HG02870 (cell line): ENCODE results near the gene IRF7.

Experiments used
- ATAC-seq: cut with Tn5 transposase; IDR thresholded peaks from one replicate; pipeline ENCODE4 v1.9.1; 2021; ENCODE audit warnings: mild to moderate bottlenecking, moderate library complexity; ENCODE audit not compliant: unreplicated experiment

IRF7 gene

DNA sequence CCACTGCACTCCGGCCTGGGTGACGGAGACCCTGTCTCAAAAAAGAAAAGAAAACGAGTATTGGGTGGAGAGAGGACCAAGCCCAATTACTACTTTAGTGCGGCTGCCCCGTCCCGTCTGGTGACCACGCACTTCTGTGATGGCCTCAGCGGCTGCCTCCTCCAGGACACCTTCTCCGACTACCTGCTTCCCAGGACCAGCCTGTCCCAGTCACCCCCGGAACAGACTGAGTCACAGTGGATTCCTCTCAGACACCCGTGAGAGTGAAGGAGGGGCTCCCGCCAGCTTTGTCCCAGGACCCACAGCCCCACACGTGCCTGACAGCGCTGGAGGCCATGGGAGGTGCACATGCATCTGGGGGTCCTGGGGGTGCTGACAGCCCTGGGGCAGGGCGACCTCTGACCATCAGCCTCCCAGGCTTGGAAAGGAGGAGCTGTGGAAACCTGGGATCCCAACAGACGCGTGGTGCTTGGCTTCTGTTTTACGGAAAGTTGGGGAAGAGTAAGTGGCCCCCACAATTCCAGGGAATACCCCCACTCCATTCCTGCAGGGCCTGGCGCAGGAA is 26.1 kb upstream of the IRF7 start:
- ATAC-seq: no peak

DNA sequence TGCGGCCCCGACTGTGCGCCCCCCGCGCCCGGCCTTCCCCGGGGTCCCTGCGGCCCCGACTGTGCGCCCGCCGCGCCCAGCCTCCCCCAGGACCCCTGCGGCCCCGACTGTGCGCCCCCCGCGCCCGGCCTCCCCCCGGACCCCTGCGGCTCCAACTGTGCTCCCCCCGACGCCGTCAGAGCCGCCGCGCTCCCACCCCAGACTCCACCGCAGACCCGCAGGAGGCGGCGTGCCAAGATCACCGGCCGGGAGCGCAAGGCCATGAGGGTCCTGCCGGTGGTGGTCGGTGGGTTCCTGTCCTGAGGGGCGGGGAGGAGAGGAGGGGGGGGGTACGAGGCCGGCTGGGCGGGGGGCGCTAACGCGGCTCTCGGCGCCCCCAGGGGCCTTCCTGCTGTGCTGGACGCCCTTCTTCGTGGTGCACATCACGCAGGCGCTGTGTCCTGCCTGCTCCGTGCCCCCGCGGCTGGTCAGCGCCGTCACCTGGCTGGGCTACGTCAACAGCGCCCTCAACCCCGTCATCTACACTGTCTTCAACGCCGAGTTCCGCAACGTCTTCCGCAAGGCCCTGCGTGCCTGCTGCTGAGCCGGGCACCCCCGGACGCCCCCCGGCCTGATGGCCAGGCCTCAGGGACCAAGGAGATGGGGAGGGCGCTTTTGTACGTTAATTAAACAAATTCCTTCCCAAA is 24.4 kb upstream of the IRF7 start:
- no peak for ATAC-seq

GRCh38 chr11:639332-639955 is 23.7 kb upstream of the IRF7 start:
- ATAC-seq: no peak

- ATAC-seq: no peak
Measured at GRCh38 chr11:638631-639331, 23.0 kb upstream of the IRF7 start.

DNA sequence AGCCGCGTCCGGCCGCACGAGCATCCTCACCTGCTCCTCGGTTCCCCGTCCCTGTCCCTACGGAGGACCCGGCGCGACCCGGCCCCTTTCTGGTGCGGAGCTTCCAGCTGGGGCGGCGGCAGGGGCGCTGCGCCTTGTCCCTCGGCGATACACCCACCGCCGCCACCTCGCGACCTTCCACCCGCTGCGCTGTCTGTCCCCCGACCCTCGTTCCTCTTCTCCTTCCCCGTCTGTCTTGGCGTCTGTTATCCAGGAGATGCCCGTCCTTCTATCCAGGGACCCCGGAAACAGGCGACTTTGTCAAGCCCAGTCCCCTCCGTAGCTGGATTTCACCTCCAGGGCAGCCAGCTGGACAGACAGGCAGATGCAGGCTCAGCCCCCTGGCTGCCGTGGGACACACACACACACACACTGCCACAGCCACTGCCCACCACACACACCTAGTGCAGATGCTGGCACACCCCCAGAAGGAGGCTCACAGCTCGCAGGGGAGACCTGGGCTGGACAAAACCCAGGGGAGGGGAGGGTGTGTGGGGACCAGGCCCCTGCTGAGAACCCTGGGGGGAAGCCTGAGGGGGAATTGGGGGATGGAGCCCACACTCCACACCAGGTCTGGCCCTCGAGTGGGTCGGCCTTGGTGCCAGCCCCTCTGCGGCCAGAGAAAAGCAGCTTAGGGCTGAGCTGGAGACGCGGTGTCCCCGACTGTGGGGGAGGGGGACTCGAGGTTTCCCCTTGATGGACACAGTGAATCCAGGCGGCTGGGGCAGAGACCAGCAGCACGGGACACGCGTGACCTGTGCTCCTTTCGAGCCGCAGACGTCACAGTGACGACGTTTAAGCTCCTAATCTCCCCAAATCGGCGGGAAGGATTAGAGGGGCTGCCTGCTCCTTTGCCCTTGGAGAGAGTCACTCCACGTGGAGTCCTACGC is 22.1 kb upstream of the IRF7 start:
- no peak for ATAC-seq

- no peak for ATAC-seq
Measured at GRCh38 chr11:637333-637592, 21.5 kb upstream of the IRF7 start.

DNA sequence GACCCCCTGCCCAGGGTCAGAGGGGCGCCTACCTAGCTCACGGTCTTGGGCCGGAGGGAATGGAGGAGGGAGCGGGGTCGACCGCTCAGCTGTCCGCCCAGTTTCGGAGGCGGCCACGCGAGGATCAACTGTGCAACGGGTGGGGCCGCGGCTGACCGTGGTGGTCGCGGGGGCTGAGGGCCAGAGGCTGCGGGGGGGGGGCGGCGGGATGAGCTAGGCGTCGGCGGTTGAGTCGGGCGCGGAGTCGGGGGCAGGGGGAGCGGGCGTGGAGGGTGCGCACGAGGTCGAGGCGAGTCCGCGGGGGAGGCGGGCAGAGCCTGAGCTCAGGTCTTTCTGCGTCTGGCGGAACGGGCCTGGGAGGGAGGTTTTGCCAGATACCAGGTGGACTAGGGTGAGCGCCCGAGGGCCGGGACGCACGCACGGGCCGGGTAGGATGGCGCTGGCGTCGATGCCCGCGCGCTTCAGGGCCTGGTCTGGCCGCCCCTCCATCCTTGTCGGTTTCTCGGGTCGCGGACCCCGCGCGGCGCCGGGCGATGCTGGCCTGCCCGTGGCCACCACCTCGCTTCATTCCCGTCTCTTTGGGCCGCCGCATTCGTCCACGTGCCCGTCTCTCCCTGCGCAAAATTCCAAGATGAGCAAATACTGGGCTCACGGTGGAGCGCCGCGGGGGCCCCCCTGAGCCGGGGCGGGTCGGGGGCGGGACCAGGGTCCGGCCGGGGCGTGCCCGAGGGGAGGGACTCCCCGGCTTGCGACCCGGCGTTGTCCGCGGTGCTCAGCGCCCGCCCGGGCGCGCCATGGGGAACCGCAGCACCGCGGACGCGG is 21.0 kb upstream of the IRF7 start, which contains the start of gene DRD4:
Gene DRD4, plus strand, starts transcription at position 759 of the 822 bp plus-strand sequence. Its CDS starts 36 bp downstream, at position 795.
- ATAC-seq: no peak

- no peak for ATAC-seq
Measured at GRCh38 chr11:635945-636510, 20.3 kb upstream of the IRF7 start.

GRCh38 chr11:630871-631270 is 15.1 kb upstream of the IRF7 start:
- no peak for ATAC-seq

DNA sequence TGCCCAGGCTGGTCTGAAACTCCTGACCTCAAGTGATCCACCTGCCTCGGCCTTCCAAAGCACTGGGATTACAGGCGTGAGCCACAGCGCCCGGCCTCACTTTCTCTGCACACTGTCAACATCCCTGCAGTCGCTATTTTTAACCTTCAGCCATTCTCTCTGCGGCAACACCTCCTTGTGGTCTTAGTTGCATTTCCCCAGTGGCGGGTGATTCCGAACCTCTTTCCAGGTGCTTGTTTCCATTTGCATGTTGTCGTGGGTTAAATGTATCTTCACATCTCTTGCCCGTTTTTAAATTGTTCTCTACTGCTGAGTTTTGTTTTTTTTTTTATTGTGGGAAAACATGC is 13.5 kb upstream of the IRF7 start:
- peak; percentile 54 for ATAC-seq

DNA sequence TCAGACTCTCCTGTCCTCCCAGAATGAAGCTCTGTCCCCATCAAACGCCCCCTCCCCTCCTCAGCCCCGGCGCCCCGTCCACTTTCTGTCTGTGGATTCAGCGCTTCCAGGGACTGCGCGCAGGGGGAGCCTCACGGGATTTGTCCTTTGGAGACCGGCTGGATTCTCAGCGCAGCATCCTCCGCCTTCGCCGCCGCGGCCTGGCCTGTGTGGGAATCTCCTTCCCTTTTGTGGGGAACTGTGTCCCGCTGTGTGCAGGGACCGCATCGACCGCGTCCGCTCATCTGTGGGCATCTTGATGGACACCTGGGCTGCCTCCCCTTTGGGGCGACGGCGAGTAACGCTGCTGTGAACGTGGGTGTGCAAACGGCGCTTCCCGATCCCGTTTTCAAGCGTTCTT is 12.3 kb upstream of the IRF7 start:
- ATAC-seq: no peak

DNA sequence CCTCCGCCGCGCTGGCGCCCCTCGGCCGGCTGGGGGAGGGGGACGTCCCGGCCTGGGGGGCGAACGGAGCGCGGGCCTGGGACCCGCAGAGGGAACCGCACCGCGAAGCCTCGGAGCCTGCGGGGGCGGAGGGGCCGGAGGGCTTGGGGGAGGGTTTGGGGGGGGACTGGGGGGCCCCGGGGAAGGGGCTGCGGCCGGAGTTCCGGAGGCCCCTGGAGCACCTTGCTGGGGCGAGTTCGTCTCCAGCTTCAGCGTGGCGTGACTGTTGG is 11.5 kb upstream of the IRF7 start:
- ATAC-seq: no peak

- no peak for ATAC-seq
Measured at GRCh38 chr11:626475-627307, 10.9 kb upstream of the IRF7 start, which contains the start of gene SCT. Gene SCT, minus strand, starts transcription at chr11:627181. Its CDS starts 38 bp downstream, at chr11:627143.

- ATAC-seq: no peak
Measured at GRCh38 chr11:625636-626268, 10.0 kb upstream of the IRF7 start.

DNA sequence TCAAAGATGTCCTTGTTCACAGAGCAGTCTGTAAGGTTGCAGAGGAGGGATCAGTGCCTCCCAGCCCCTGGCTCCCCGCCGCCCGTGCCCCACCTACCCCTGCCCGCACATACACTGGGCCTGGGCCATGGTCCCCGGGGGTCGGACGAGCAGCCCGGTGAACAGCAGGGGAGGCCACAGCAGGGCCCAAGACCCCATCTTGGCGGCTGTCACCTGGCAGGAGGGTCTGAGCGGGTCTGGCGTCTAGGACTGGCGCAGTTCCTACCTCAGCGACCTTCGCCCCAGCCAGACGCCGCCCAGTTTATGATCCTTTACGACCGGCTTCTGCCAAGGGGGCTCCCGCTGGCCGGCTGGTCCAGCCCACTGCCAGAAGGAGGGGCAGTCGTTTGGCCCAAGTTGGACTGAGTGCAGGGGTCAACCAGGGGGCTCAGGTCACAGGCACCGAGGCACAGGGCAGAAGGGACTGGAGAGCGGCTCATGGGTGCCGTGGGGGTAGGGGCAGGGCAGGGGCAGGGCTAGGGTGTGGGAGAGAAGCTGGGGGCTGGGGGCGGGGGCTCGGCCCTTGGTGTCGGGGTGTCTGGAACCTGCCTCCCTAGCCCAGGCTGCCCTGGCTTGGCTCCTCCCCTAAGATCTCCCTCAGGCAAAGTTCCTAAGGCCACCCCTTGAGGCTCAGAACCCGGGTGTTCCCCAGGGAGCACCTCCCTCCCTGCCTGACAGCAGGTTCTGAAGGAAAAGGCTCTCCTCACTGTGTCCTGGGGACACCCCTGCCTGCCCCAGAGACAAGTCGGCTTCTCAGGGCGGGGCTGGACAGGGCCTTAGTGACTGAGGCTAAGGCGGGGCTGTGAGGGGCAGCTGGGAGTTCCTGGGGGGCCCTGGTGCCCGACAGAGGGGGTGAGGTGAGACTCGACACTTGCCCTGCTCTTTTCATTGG is 9.2 kb upstream of the IRF7 start, which contains the start of gene CDHR5:
Gene CDHR5, minus strand, starts transcription at position 251 of the 931 bp plus-strand sequence. Its CDS starts 53 bp downstream, at position 198.
- ATAC-seq: no peak

DNA sequence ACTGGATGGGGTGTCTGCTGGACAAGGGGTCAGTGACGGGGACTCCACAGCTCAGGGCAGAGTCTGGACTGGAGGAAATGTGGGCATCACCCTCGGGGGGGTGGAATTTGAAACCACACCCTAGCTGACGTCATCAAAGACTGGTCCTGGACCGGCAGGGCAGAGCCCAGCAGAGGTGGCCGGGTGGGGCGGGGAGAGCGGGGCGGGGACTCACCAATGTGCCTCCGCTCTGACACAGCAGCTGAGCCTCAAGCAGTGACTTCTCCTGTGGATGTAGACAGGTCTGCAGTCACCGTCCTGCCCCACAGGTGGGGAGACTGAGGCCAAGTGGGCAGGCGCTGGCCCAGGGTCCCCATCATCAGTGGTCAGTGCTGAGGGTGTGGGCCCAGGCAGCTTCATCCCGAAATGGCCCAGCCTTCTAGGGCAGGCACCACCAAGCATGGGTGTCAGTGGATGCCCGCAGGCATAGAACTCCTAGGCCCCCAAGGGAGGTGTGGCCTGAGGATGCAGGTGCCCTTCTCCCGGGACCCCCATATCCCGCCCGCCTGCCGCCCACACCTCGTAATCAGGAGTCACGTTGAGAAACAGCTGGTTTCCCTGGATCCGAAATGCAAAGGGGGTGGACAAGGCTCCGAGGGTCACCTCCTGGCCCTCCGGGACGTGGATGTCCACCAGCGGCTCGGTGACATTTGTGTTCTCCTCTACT is 8.4 kb upstream of the IRF7 start:
- ATAC-seq: no peak

- ATAC-seq: no peak
Measured at GRCh38 chr11:623349-623869, 7.7 kb upstream of the IRF7 start.
